ENCODE measurements around the gene ATXN10. TPM values are rescaled to one million over a fixed set of nuclear protein-coding genes. Genes with fewer than 3 reads are reported as not detected.

The ATXN10 gene
- total and polyA plus RNA-seq, 2 experiments from 2014 or later, result 99.0 to 163 TPM

DNA sequence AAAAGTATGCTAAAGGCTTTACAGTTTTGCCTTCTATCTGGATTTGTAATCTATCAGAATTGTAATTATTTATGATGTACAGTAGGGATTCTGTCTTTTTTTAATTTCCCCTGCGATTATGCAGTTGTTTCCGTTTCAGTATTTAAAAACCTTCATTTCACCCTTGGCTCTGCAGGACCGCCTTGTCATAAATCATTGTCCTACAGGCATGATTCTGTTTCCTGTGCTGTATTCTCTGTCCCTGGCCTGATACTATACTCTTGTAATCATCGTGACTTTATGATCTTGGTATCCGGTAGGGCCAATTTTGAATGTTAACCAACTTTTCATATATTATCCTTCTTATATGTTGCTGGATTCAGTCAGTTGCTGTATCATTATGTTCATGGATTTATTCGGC, 151.7 kb downstream of the ATXN10 start:
- Histone ChIP-seq H4K20me1 (replicated peaks; ENCODE audit: insufficient read depth) (no peaks in the 10 kb centered on the region; the same call in 1 of the 2 replicates), H3K27me3 (ENCODE audit: insufficient read depth) (no peaks in the 10 kb centered on the region), H3K4me1 (ENCODE audit: insufficient read depth) (no peaks in the 10 kb centered on the region), H3K4me3 (no peak overlapping the region), H3K9me2 (ENCODE audit: insufficient read depth) (no peaks in the 10 kb centered on the region), H3F3A (replicated peaks; ENCODE audit: low read depth) (no peaks in the 10 kb centered on the region), H2AFZ (no peak overlapping the region), H3K36me3 (ENCODE audit: insufficient read depth) (no peaks in the 10 kb centered on the region), H3K79me2 (replicated peaks; ENCODE audit: insufficient read depth) (no peaks in the 10 kb centered on the region), H3K4me2 (no peak overlapping the region), H3K27ac (ENCODE audit: low read depth) (no peak overlapping the region)
- Mint-ChIP-seq H3K4me1 (peaks cover 3% of the 10 kb centered on the region; the same call in 2 of the 3 replicates), H3K27me3 (ENCODE audit: insufficient read depth, low read depth, poor library complexity) (peaks cover 2% of the 10 kb centered on the region), H3K36me3 (ENCODE audit: low read depth) (peaks cover 11% of the 10 kb centered on the region; the same call in 2 of the 3 replicates), H3K9me3 (no peaks in the 10 kb centered on the region; the same call in 2 of the 3 replicates), H3K4me3 (no peak overlapping the region), H3K27ac (no peak overlapping the region)
- TF ChIP-seq ZNF462 (CRISPR knock-in tag; IDR thresholded peaks at IDR 0.05) (no peak), ZNF114 (CRISPR knock-in tag; IDR thresholded peaks at IDR 0.05) (no peak), ZNF331 (CRISPR knock-in tag; IDR thresholded peaks at IDR 0.05; ENCODE audit: low read depth) (no peak), POLR2AphosphoS5 (IDR thresholded peaks at IDR 0.05; ENCODE audit: low read depth) (no peak), EZH2 (IDR thresholded peaks at IDR 0.05; ENCODE audit: low read depth, unreplicated experiment) (no peak), JUNB (IDR thresholded peaks at IDR 0.05; ENCODE audit: unreplicated experiment) (no peak), STAT1 (IDR thresholded peaks at IDR 0.05; ENCODE audit: unreplicated experiment) (no peak)
- DNase-seq (ENCODE audit: low spot score) (no peak), ATAC-seq (no peak)

DNA sequence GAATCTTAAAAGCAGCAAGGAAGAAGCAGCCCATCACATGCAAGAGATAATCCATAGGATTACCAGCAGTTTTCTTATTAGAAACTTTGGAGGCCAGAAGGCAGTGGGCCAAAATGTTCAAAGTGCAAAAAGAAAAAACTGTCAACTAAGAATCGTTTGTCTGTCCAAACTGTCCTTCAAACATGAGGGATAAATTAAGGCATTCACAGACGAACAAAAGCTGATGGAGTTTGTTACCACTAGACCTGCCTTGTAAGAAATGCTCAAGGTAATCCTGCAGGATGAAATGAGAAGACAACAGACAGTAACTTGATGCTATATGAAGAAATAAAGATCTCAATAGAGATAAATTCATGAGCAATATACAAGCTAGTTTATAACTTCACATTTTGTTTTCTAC, 154.9 kb downstream of the ATXN10 start:
- Histone ChIP-seq H3K27ac (ENCODE audit: low read depth) (no peak overlapping the region), H3F3A (replicated peaks; ENCODE audit: low read depth) (no peaks in the 10 kb centered on the region), H3K9me2 (ENCODE audit: insufficient read depth) (no peaks in the 10 kb centered on the region), H3K4me3 (no peak overlapping the region), H4K20me1 (replicated peaks; ENCODE audit: insufficient read depth) (peaks cover 1% of the 10 kb centered on the region; the same call in 1 of the 2 replicates), H3K4me1 (ENCODE audit: insufficient read depth) (no peaks in the 10 kb centered on the region), H3K36me3 (ENCODE audit: insufficient read depth) (no peaks in the 10 kb centered on the region), H3K27me3 (ENCODE audit: insufficient read depth) (no peaks in the 10 kb centered on the region), H3K79me2 (replicated peaks; ENCODE audit: insufficient read depth) (no peaks in the 10 kb centered on the region), H2AFZ (no peak overlapping the region), H3K4me2 (no peak overlapping the region)
- peaks cover 3% of the 10 kb centered on the region; the same call in 1 of the 3 replicates for H3K4me1 Mint-ChIP-seq
- no peak overlapping the region for H3K27ac Mint-ChIP-seq
- no peak overlapping the region for H3K4me3 Mint-ChIP-seq
- H3K36me3 Mint-ChIP-seq (ENCODE audit: low read depth), result peaks cover 15% of the 10 kb centered on the region; the same call in 2 of the 3 replicates
- no peaks in the 10 kb centered on the region for H3K27me3 Mint-ChIP-seq (ENCODE audit: insufficient read depth, low read depth, poor library complexity)
- DNase-seq (ENCODE audit: low spot score), result no peak
- H3K9me3 Mint-ChIP-seq, result no peaks in the 10 kb centered on the region
- no peak for ATAC-seq
- TF ChIP-seq STAT1 (IDR thresholded peaks at IDR 0.05; ENCODE audit: unreplicated experiment) (no peak), ZNF331 (CRISPR knock-in tag; IDR thresholded peaks at IDR 0.05; ENCODE audit: low read depth) (no peak), REST (IDR thresholded peaks at IDR 0.05; ENCODE audit: unreplicated experiment) (no peak)

Measured in GM23338 (cell line).